ENCODE data around the gene PDZD7. TPM values are rescaled to one million over a fixed set of nuclear protein-coding genes. Genes with fewer than 3 reads are reported as not detected.
A peak's percentile ranks its signal among the peaks of the same experiment; 100 is the strongest.

Gene PDZD7
- total and polyA plus RNA-seq, 2 donors (not counting 3 experiments of a cell fraction or from before 2014, with no cell fraction given) = 0.41 to 1.6 TPM

DNA sequence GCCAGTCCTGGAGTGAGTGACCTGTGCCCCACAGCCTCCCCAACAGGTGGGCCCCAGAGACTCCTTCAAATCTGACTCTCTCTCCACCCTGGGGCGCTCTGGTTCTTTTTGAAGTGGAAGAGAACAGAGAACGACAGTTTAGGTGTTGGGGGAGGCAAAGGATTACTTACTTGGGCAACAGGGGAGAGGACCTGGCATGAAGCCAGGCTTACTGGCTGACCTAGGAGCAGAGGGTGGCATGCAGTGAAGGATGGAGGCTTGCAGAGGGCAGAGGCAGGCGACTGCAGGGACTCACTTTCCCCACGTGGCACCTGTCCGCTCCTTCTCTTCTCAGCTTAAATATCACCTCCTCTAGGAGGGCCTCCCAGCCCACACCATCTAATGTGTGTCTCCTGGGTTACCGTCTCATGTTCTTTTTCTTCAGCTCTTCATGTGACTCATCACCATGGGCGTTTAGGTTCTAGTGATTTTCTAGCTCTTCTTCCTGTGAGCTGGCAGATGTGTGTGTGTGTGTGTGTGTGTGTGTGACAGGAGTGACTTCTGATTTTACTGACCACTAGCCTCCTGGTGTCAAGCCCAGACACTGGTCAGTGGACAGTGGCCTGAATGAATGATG lies 15.9 kb downstream of the PDZD7 start:
- BruUV-seq (replicated peaks) = no TSS peak
- Histone ChIP-seq H3K4me3 (replicated peaks in 1 of 3; ENCODE audit: insufficient read depth in 1 of 3, low read depth in 1 of 3, low read length in 3 of 3) (no peak overlapping the region), H4K20me1 (replicated peaks; ENCODE audit: control insufficient read depth, extremely low read depth, insufficient read depth, low read length) (no peaks in the 10 kb centered on the region), H3K9ac (replicated peaks; ENCODE audit: extremely low read depth, insufficient read depth, low read length) (no peak overlapping the region), H3K27ac (ENCODE audit: insufficient read depth, low read depth, low read length) (no peak overlapping the region), H3K4me2 (ENCODE audit: insufficient read depth, low read length) (no peak overlapping the region), H3K36me3 (ENCODE audit: control insufficient read depth in 2 of 2, extremely low read depth in 1 of 2, insufficient read depth in 2 of 2, low read length in 2 of 2) (no peaks in the 10 kb centered on the region), H3K4me1 (ENCODE audit: control insufficient read depth, extremely low read depth, insufficient read depth, low read length) (peaks cover 13% of the 10 kb centered on the region), H2AFZ (ENCODE audit: low read depth, low read length) (no peak overlapping the region), H3K27me3 (ENCODE audit: control insufficient read depth in 2 of 2, insufficient read depth in 2 of 2, low read length in 2 of 2) (no peaks in the 10 kb centered on the region), H3K79me2 (ENCODE audit: control insufficient read depth, insufficient read depth, low read length) (no peaks in the 10 kb centered on the region), H3K9me3 (replicated peaks; ENCODE audit: control insufficient read depth, insufficient read depth, low read length) (no peaks in the 10 kb centered on the region), H3K9me1 (replicated peaks; ENCODE audit: control insufficient read depth, extremely low read depth, insufficient read depth, low read length) (no peaks in the 10 kb centered on the region)
- dilution Hi-C loops (cut with MboI; ENCODE audit: extremely low pct_ligation_motif_present, low sequenced_read_pairs) (no loop called here), intact Hi-C loops (cut with micrococcal nuclease) (loop anchor here (1.0 to 10.0 kb wide), 3 partner anchors 100 to 453 kb away; partner anchors contain the start of gene SLF2)
- ChIA-PET POLR2A (no interaction called here), CTCF (interaction anchor here (0.6 to 7.3 kb wide), 38 partner anchors 9 to 454 kb away, joined by 3 to 254 read pairs (median 5); partner anchors contain the start of genes KAZALD1, LZTS2, MRPL43 and PDZD7)
- no peak for TF ChIP-seq MYC (IDR thresholded peaks at IDR 0.05; ENCODE audit: low read depth, low read length)
- TF ChIP-seq FOS (IDR thresholded peaks at IDR 0.05; ENCODE audit: borderline replicate concordance, insufficient read depth, low read length) = peak; percentile 48
- FAIRE-seq = no peak
- no peak for DNase-seq (ENCODE audit: low read depth, low spot score)

DNA sequence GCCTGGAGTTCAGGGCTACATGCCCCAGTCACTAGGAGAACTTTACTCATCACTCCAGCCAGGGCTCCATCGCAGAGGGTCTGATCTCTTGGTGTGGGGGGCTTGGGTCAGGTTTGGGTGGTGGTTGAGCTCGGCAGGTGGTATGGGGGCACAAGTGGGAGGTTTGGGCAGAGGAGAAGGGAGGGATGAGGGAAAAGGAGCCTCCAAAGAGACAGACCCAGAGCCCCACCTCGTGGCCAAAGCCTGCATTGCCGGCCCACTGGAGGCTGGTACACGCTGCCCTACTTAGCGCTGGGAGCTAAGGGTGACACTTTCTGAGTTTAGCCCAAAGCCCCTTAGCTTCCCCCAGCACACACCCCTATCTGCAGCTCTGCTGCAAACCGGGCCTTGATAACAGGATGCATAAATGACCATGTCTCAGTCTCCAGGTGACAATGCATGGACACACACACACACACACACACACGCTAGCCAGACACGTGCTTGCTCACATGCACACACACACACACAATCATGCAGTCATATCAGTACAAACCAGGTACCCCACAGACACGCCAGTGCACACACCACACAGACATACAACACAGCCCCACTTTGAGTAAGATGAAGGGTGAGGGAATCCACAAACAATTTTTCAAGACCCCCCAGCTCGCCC lies 16.6 kb downstream of the PDZD7 start:
- Histone ChIP-seq H3K27ac (ENCODE audit: insufficient read depth, low read depth, low read length) (no peak overlapping the region), H2AFZ (ENCODE audit: low read depth, low read length) (no peak overlapping the region), H3K4me1 (ENCODE audit: control insufficient read depth, extremely low read depth, insufficient read depth, low read length) (peaks cover 13% of the 10 kb centered on the region), H3K27me3 (ENCODE audit: control insufficient read depth in 2 of 2, insufficient read depth in 2 of 2, low read length in 2 of 2) (no peaks in the 10 kb centered on the region), H3K36me3 (ENCODE audit: control insufficient read depth in 2 of 2, extremely low read depth in 1 of 2, insufficient read depth in 2 of 2, low read length in 2 of 2) (no peaks in the 10 kb centered on the region), H3K79me2 (ENCODE audit: control insufficient read depth, insufficient read depth, low read length) (no peaks in the 10 kb centered on the region), H3K4me3 (replicated peaks in 1 of 3; ENCODE audit: insufficient read depth in 1 of 3, low read depth in 1 of 3, low read length in 3 of 3) (no peak overlapping the region), H3K4me2 (ENCODE audit: insufficient read depth, low read length) (no peak overlapping the region), H3K9me1 (replicated peaks; ENCODE audit: control insufficient read depth, extremely low read depth, insufficient read depth, low read length) (no peaks in the 10 kb centered on the region), H3K9ac (replicated peaks; ENCODE audit: extremely low read depth, insufficient read depth, low read length) (no peak overlapping the region), H4K20me1 (replicated peaks; ENCODE audit: control insufficient read depth, extremely low read depth, insufficient read depth, low read length) (no peaks in the 10 kb centered on the region), H3K9me3 (replicated peaks; ENCODE audit: control insufficient read depth, insufficient read depth, low read length) (no peaks in the 10 kb centered on the region)
- intact Hi-C loops (cut with micrococcal nuclease) = loop anchor here (1.0 to 10.0 kb wide), 3 partner anchors 100 to 452 kb away; partner anchors contain the start of gene SLF2
- ChIA-PET CTCF (interaction anchor here (0.6 to 7.3 kb wide), 35 partner anchors 10 to 454 kb away, joined by 3 to 254 read pairs (median 5); partner anchors contain the start of genes KAZALD1, LZTS2, MRPL43 and PDZD7), POLR2A (no interaction called here)
- no TSS peak for BruUV-seq (replicated peaks)
- FAIRE-seq (peak; percentile 81), DNase-seq (ENCODE audit: low read depth, low spot score) (peak; percentile 64)
- TF ChIP-seq EZH2 (IDR thresholded peaks at IDR 0.05; ENCODE audit: borderline replicate concordance, low read depth, low read length, severe bottlenecking) (no peak), CTCF (IDR thresholded peaks at IDR 0.05; ENCODE audit: extremely low read depth in 1 of 2, insufficient read depth in 1 of 2, low read depth in 1 of 2, low read length in 2 of 2) (peak; percentile 91 to 98)
- dilution Hi-C loops (cut with MboI; ENCODE audit: extremely low pct_ligation_motif_present, low sequenced_read_pairs) = no loop called here

Measured in endothelial cell of umbilical vein (primary cell).